Activated CD4-positive, alpha-beta memory T cell treated with anti-CD3 and anti-CD28 coated beads for 36 hours (primary cell): ENCODE measurements around the gene ELMO1. TPM values are rescaled to one million over a fixed set of nuclear protein-coding genes. Genes with fewer than 3 reads are reported as not detected.

Experiments used
- CTCF ChIA-PET: fragments of 350-600 bp; sonication (Branson Sonifier 250); formaldehyde crosslinking; loops from one replicate; lab custom pipeline; 2021; ENCODE audit warnings: antibody characterized with exemption, inconsistent platforms; lab: Charles Lee
- POLR2A ChIA-PET: fragments of 350-600 bp; sonication (Branson Sonifier 250); formaldehyde crosslinking; loops from one replicate; lab custom pipeline; 2021; ENCODE audit warnings: antibody characterized with exemption; lab: Charles Lee
- DNase-seq: peaks from one replicate; pipeline ENCODE4 v3.0.0-alpha.2; 2020
- H3K27ac Mint-ChIP-seq: one replicate; pipeline ENCODE4 v1.8.0; 2021; ENCODE audit warnings: mixed read lengths
- H3K27me3 Mint-ChIP-seq: one replicate; pipeline ENCODE4 v1.8.0; 2021; ENCODE audit warnings: mixed read lengths
- H3K36me3 Mint-ChIP-seq: one replicate; pipeline ENCODE4 v1.8.0; 2021; ENCODE audit warnings: mixed read lengths
- H3K4me1 Mint-ChIP-seq: one replicate; pipeline ENCODE4 v1.8.0; 2021; ENCODE audit warnings: low read depth, mixed read lengths
- H3K4me3 Mint-ChIP-seq: one replicate; pipeline ENCODE4 v1.8.0; 2021; ENCODE audit warnings: mild to moderate bottlenecking, mixed read lengths
- H3K9me3 Mint-ChIP-seq: one replicate; pipeline ENCODE4 v1.8.0; 2021; ENCODE audit warnings: mixed read lengths
- intact Hi-C: fragments of 100-400 bp; cut with micrococcal nuclease; formaldehyde crosslinking; loops from one replicate; pipeline ENCODE4 v1.15.1; 2023
- total RNA-seq, 2 experiments: library from RNA; stranded (reverse); gene quantifications; one replicate each; pipeline ENCODE4 v1.2.3, GENCODE V29; 2021

The ELMO1 gene
- total RNA-seq, 2 experiments from 2014 or later, result 88.7 to 93.3 TPM

DNA sequence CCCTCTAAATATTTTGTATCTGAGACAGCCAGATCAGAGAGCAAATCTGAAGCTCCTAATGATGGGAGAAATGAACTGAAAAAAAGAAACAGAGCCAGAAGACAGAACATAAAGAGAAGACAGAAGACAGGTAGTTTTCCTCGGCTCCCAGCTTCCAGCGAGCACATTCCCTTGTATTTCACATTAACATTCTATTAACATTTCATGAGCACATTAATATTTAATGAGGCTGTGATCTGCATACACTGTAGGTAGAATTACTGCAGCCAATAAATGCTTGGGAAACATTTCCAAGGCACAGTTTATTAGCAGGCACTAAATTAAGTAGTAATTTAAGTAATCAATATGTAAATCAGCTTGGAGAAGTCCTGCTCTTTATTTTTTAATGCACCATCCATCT is 349.9 kb downstream of the ELMO1 start:
- no peaks in the 10 kb centered on the region for H3K27me3 Mint-ChIP-seq
- no peak overlapping the region for H3K27ac Mint-ChIP-seq
- intact Hi-C loops, result no loop called here
- POLR2A ChIA-PET, result no interaction called here
- H3K36me3 Mint-ChIP-seq, result peaks cover 37% of the 10 kb centered on the region
- no peak for DNase-seq
- peaks cover 21% of the 10 kb centered on the region for H3K4me1 Mint-ChIP-seq
- no peak overlapping the region for H3K4me3 Mint-ChIP-seq
- CTCF ChIA-PET, result interaction anchor here (2.0 kb wide), 1 partner anchor 83 kb away, joined by 9 read pairs; no protein-coding TSS in a partner anchor
- no peaks in the 10 kb centered on the region for H3K9me3 Mint-ChIP-seq

DNA sequence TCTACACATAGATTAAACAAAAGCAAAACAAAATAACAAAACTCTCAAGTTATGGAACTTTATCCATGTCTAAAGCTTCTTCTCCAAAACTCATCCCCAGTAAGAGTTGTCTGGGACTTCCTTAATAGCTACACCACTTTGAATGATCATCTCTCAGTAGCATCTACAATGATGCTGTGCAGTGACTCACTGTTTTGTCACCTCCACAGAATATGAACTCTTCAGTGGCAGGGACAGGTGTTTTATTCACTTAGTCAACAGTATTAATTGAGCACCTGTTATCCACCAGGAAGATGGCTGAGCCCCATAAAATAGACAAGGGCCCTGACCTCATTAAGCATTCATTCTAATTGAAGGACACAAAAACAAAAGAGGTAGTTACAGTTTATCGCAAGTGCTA is 350.7 kb downstream of the ELMO1 start:
- intact Hi-C loops, result no loop called here
- Mint-ChIP-seq H3K4me3 (no peak overlapping the region), H3K36me3 (peaks cover 42% of the 10 kb centered on the region), H3K27me3 (no peaks in the 10 kb centered on the region), H3K4me1 (peaks cover 19% of the 10 kb centered on the region), H3K27ac (no peak overlapping the region), H3K9me3 (no peaks in the 10 kb centered on the region)
- ChIA-PET POLR2A (no interaction called here), CTCF (interaction anchor here (0.9 to 2.0 kb wide), 2 partner anchors 84 to 656 kb away, joined by 3 to 9 read pairs; no protein-coding TSS in a partner anchor)
- no peak for DNase-seq

DNA sequence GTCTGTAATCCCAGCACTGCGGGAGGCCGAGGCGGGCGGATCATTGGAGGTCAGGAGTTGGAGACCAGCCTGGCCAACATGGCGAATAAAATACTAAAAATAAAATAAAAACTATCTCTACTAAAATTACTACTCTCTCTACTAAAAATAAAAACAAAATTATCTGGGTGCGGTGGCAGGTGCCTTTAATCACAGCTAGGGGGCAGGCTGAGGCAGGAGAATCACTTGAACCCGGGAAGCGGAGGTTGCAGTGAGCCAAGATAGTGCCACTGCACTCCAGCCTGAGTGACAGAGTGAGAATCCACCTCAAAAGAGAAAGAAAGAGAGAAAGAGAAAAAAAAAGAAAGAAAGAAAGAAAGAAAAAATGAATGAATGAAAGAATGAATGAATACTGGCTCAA is 351.4 kb downstream of the ELMO1 start:
- Mint-ChIP-seq H3K27me3 (no peaks in the 10 kb centered on the region), H3K36me3 (peaks cover 47% of the 10 kb centered on the region), H3K4me1 (peaks cover 17% of the 10 kb centered on the region), H3K9me3 (no peaks in the 10 kb centered on the region), H3K4me3 (no peak overlapping the region), H3K27ac (no peak overlapping the region)
- intact Hi-C loops, result no loop called here
- POLR2A ChIA-PET, result no interaction called here
- CTCF ChIA-PET, result interaction anchor here (0.9 to 2.0 kb wide), 2 partner anchors 85 to 656 kb away, joined by 3 to 9 read pairs; no protein-coding TSS in a partner anchor
- DNase-seq, result no peak

DNA sequence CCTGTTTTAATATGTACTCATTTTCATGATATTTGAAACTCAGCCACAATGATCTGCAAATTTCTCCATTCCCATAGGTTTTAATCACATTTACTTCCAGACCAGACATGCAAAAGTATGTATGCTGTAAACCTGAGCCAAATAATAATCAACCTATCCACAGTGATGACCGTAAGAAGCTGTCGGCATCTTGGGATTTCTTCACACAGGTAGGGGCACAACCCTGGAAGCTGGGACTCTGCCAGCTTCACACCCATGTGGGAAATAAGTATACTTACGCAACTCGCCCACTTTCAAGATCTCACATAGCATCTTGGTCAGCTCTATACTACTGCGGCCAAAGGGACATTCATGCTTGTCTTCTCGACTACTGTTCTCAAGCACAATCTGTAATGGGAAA is 352.3 kb downstream of the ELMO1 start:
- DNase-seq, result no peak
- CTCF ChIA-PET, result interaction anchor here (1.1 kb wide), 1 partner anchor 86 kb away, joined by 5 read pairs; no protein-coding TSS in a partner anchor
- intact Hi-C loops, result no loop called here
- peaks cover 7% of the 10 kb centered on the region for H3K9me3 Mint-ChIP-seq
- peaks cover 55% of the 10 kb centered on the region for H3K36me3 Mint-ChIP-seq
- no peak overlapping the region for H3K4me3 Mint-ChIP-seq
- peaks cover 16% of the 10 kb centered on the region for H3K4me1 Mint-ChIP-seq
- H3K27ac Mint-ChIP-seq, result no peak overlapping the region
- POLR2A ChIA-PET, result no interaction called here
- H3K27me3 Mint-ChIP-seq, result no peaks in the 10 kb centered on the region

DNA sequence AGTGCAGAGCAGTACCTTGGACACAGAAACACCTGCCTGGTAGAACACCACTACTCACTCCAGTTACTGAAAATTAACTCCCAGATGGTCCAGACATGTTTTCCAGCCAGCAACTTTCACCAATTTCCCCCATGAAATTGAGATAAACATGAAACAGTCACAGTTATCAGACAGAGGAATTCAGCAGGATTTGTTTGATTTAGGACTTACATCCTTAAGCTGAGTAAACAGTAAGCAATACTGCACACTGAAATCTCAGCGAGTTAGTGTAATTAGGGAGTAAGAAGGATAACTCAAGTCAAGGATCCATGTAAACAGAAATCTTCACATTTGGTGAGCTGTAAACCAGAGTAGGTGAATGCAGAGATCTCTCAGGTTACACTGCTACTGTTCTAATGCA is 353.5 kb downstream of the ELMO1 start:
- peaks cover 61% of the 10 kb centered on the region for H3K36me3 Mint-ChIP-seq
- no peak overlapping the region for H3K27ac Mint-ChIP-seq
- no peaks in the 10 kb centered on the region for H3K27me3 Mint-ChIP-seq
- H3K4me1 Mint-ChIP-seq, result peaks cover 13% of the 10 kb centered on the region
- intact Hi-C loops, result no loop called here
- ChIA-PET CTCF (interaction anchor here (0.7 to 1.2 kb wide), 2 partner anchors 103 to 607 kb away, joined by 3 read pairs; no protein-coding TSS in a partner anchor), POLR2A (no interaction called here)
- peaks cover 7% of the 10 kb centered on the region for H3K9me3 Mint-ChIP-seq
- no peak overlapping the region for H3K4me3 Mint-ChIP-seq
- DNase-seq, result no peak

DNA sequence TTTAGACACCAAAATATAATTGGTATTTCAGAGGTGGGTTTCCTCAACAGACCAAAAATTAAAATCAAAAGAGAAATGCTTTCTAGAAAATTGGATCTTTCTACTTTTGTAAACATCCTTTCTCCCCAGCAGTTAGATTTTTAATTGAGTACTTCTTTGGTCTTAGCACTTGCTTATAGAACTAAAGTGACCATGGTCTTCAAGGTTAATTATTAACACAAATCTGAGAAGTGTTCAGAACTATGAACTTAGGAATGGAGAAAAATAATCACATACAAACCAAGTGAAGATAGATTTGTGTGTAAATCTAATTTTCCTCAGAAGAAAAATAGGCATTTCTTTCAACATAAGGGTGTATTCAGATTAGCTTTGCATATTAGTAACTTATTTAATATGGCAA is 355.4 kb downstream of the ELMO1 start:
- Mint-ChIP-seq H3K27me3 (no peaks in the 10 kb centered on the region), H3K4me3 (no peak overlapping the region), H3K27ac (no peak overlapping the region), H3K9me3 (peaks cover 7% of the 10 kb centered on the region), H3K36me3 (peaks cover 61% of the 10 kb centered on the region), H3K4me1 (peaks cover 15% of the 10 kb centered on the region)
- intact Hi-C loops, result no loop called here
- CTCF ChIA-PET, result no interaction called here
- DNase-seq, result no peak
- POLR2A ChIA-PET, result no interaction called here

DNA sequence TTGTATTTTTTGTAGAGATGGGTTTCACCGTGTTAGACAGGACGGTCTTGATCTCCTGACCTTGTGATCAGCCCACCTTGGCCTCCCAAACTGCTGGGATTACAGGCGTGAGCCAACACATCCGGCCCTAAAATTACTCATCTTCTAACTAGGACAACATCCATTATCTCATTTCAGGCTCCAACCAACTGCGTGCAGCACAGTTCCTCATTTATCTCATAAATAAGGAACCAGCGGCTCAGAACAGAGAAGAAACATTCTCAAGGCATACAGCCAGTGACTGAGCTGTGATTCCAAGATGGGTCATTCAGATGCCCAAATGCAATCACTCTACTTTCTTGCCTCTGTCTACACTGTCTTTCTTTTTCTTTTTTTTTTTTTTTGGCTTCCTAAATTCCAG is 356.1 kb downstream of the ELMO1 start:
- CTCF ChIA-PET, result interaction anchor here (0.6 kb wide), 1 partner anchor 581 kb away, joined by 3 read pairs; no protein-coding TSS in a partner anchor
- no peak for DNase-seq
- H3K9me3 Mint-ChIP-seq, result peaks cover 7% of the 10 kb centered on the region
- peaks cover 60% of the 10 kb centered on the region for H3K36me3 Mint-ChIP-seq
- H3K4me3 Mint-ChIP-seq, result no peak overlapping the region
- intact Hi-C loops, result no loop called here
- POLR2A ChIA-PET, result no interaction called here
- no peaks in the 10 kb centered on the region for H3K27me3 Mint-ChIP-seq
- H3K27ac Mint-ChIP-seq, result no peak overlapping the region
- peaks cover 15% of the 10 kb centered on the region for H3K4me1 Mint-ChIP-seq

DNA sequence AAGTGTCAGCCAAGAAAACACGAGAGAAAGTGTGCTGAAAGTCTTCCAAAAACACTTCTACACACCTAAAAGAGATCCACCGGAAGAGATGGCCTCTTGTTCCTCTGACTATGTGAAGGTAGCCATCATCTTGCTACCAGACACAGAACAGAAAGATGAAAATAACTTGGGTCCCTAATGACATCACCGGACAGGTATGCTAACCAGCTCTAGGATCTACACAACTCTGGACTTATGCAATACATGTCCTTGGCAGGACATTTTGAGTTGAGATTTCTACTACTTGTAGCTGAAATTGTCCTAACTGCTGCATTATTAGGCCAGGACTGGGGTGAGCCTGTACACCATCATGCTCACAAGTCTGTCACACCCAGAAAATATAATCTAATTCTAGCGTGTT is 358.7 kb downstream of the ELMO1 start:
- Mint-ChIP-seq H3K4me3 (no peak overlapping the region), H3K36me3 (peaks cover 51% of the 10 kb centered on the region), H3K4me1 (peaks cover 23% of the 10 kb centered on the region), H3K27me3 (no peaks in the 10 kb centered on the region), H3K27ac (no peak overlapping the region), H3K9me3 (peaks cover 7% of the 10 kb centered on the region)
- no peak for DNase-seq
- intact Hi-C loops, result no loop called here
- POLR2A ChIA-PET, result no interaction called here
- CTCF ChIA-PET, result no interaction called here

DNA sequence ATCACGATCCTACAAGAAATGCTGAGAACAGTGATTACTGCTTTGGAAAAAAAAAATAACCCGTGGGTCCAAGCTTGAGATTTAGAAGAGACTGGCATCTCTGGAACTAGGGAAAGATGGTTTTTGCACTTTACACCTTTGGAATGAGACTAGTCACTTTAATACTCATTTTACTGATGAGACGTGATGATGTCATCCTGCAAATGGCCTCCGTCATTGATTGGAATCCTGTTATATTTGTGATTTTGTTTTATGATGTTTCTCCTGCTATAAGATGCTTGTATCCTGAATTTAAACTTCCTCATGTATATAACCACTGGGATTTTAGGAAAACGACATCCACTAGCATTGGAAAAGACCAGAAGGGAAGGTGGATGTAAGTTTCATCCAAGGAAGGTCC is 363.1 kb downstream of the ELMO1 start:
- POLR2A ChIA-PET, result no interaction called here
- CTCF ChIA-PET, result no interaction called here
- no peak overlapping the region for H3K27ac Mint-ChIP-seq
- no peaks in the 10 kb centered on the region for H3K27me3 Mint-ChIP-seq
- H3K36me3 Mint-ChIP-seq, result peaks cover 34% of the 10 kb centered on the region
- H3K9me3 Mint-ChIP-seq, result no peaks in the 10 kb centered on the region
- intact Hi-C loops, result no loop called here
- H3K4me1 Mint-ChIP-seq, result peaks cover 29% of the 10 kb centered on the region
- no peak for DNase-seq
- no peak overlapping the region for H3K4me3 Mint-ChIP-seq

DNA sequence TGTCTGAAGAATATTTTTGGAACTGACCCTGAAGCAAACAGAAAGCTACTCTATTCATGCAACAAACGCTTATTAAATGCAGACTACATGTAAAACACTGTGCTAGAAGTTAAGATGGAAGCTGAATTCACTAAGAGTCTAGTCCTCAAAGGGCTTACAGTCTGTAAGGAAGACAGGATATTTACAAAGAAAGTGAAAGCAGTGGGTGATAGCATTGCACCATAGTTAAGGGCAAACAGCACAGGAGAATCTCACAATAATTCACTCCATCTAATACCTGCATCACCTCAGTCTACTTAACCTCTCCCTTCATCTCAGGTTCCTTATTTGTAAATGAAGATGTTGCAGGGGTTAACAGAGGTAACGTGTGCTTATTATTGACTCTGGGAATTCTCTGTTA is 364.4 kb downstream of the ELMO1 start:
- H3K27me3 Mint-ChIP-seq, result no peaks in the 10 kb centered on the region
- H3K36me3 Mint-ChIP-seq, result peaks cover 31% of the 10 kb centered on the region
- intact Hi-C loops, result no loop called here
- H3K27ac Mint-ChIP-seq, result no peak overlapping the region
- CTCF ChIA-PET, result no interaction called here
- POLR2A ChIA-PET, result no interaction called here
- no peaks in the 10 kb centered on the region for H3K9me3 Mint-ChIP-seq
- H3K4me3 Mint-ChIP-seq, result no peak overlapping the region
- no peak for DNase-seq
- H3K4me1 Mint-ChIP-seq, result peaks cover 26% of the 10 kb centered on the region

DNA sequence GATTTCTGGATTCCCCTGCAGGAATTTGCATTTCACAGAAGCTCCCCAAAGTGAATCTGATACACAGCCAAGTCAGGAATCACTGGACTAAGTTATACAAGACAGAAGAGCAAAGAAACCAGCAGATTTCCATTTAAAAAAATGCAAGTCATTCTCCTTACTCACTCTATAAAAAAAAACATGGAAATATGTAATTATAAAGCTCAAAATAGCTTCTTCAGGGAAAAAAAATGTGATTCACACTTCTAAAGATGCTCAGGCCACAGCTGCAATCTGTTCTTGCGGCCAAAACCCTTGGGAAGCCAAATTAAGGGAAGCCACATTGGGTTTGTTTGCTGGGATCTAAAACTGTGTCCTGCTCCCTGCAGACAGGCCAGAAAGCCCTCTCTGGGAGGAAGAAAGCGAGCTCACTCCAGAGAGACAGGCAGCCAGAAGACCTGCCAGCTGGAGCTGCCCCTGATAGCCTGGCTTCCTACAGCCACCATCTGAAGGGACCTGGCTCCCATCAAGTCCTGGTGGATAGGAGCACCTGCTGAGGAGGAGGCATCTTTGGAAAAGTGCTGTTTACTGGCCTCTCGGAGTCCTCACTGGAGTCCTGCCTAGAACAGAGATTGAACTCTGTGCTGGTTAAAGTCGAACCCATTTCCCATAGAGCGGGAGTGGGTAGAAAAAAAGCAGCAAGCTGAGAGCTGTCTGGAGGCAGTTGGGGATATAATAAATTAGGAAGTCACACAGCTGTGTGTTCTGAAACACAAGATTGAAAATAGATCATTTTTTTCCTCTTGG is 365.2 kb downstream of the ELMO1 start:
- no peaks in the 10 kb centered on the region for H3K27me3 Mint-ChIP-seq
- DNase-seq, result no peak
- no peaks in the 10 kb centered on the region for H3K9me3 Mint-ChIP-seq
- H3K27ac Mint-ChIP-seq, result no peak overlapping the region
- POLR2A ChIA-PET, result no interaction called here
- H3K4me3 Mint-ChIP-seq, result no peak overlapping the region
- peaks cover 26% of the 10 kb centered on the region for H3K4me1 Mint-ChIP-seq
- intact Hi-C loops, result no loop called here
- H3K36me3 Mint-ChIP-seq, result peaks cover 31% of the 10 kb centered on the region
- CTCF ChIA-PET, result interaction anchor here (0.6 to 1.1 kb wide), 4 partner anchors 96 to 262 kb away, joined by 3 to 5 read pairs (median 4); no protein-coding TSS in a partner anchor

DNA sequence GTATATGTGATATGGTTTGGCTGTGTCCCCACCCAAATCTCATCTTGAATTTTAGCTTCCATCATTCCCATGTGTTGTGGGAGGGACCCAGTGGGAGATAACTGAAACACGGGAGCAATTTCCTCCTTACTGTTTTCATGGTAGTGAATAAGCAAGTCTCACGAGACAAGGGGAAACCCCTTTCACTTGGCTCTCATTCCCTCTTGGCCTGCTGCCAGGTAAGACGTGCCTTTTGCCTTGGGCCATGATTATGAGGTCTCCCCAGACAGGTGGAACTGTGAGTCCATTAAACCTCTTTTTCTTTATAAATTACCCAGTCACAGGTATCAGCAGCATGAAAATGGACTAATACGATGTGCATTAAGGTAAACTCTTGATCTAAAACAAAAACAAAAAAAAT is 367.2 kb downstream of the ELMO1 start:
- intact Hi-C loops, result no loop called here
- POLR2A ChIA-PET, result no interaction called here
- H3K4me3 Mint-ChIP-seq, result no peak overlapping the region
- H3K27me3 Mint-ChIP-seq, result no peaks in the 10 kb centered on the region
- CTCF ChIA-PET, result no interaction called here
- H3K9me3 Mint-ChIP-seq, result no peaks in the 10 kb centered on the region
- peaks cover 21% of the 10 kb centered on the region for H3K4me1 Mint-ChIP-seq
- H3K36me3 Mint-ChIP-seq, result peaks cover 40% of the 10 kb centered on the region
- no peak overlapping the region for H3K27ac Mint-ChIP-seq
- DNase-seq, result peak; percentile 57

DNA sequence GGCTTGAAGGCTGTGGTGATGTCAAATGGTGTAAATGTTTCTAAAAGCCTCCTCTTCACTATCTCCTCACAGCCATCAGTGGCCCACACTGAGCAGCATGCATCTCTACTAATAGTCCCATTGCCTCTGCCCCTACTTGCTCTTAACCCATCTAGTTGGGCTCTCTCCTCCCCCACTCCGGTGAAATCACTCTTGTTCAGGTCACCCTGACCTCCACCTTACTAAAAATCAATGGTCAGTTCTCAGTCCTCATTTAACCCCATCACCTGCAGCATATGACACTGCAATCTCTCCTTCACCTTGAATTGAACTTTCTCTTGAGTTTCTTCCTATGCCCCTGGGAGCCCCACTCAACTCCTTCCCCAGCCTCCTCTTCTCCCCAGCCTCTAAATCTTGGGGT is 369.2 kb downstream of the ELMO1 start:
- POLR2A ChIA-PET, result no interaction called here
- intact Hi-C loops, result no loop called here
- Mint-ChIP-seq H3K4me3 (no peak overlapping the region), H3K36me3 (peaks cover 41% of the 10 kb centered on the region), H3K27me3 (no peaks in the 10 kb centered on the region), H3K9me3 (no peaks in the 10 kb centered on the region), H3K27ac (no peak overlapping the region), H3K4me1 (peaks cover 23% of the 10 kb centered on the region)
- DNase-seq, result no peak
- CTCF ChIA-PET, result no interaction called here
